Measurements from ENCODE around the gene GPD1.

GPD1 gene

DNA sequence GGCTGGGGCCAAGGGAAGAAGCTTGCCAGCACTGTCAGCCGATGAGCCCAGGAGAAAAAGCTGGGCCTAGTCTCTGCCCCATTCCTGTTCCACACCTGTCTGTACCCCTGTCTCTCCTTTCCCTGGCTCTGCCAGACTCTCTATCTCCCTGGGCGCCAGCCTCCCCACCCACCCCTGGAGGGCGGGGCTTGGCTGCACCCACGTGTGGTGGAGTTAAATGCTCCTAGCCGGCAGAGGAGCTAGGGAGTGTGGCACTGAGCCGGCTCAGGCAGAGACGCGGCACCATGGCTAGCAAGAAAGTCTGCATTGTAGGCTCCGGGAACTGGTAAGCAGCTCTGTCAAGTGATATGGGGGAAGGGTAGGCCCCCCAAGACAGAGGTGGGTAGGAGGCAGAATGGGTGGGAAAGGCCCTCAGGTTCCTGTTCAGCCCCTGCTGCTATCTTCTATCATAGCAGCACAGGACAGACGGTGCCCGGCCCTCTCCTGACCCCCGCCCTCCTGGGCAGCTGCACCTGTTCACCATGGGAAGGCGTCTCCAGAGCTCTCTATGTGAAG lies at the start of gene GPD1:
Gene GPD1 (plus strand): TSS at position 242 of the 555 bp plus-strand sequence. CDS start 43 bp downstream, at position 285.
- no peak for DNase-seq (ENCODE audit: low read depth in 2 of 2, low spot score in 1 of 2)

DNA sequence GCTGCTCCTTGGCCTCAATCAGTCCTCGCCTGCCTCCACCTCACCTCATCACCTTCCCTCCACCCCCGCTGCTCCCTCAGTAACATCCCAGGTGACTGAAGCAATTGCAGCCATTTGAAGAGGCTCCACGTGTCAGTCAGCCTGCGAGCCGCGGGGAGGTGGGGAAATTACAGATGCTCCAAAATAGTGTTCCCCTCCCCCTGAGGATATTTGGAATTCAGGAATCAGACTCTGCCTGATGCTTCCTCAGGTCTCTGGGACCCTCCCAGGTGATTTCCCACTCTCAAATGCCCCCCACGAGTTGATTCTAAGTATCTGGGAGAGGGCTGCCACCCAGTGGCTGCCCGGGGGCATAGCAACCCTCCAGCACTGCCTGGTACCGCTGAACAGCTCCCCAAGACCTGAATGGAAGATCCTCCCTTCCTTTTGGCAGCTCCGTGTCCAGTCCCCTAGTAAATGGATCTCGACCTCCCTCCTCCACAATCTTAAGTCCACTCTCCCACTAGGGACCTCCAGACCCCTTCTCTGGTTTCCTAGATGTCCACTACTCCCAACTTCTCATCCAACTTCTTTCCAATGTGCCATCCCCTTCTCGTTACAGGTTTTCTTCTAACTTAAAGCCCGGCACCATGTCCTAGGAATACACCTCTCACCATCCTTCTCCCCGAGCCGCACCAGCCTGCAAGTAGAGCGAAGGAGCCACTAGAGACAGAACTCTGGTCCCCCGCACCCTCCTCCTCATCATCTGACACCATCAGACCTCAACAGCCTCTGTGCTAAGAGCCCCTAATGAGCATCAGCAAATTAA lies 47.8 kb upstream of the GPD1 start:
- DNase-seq (ENCODE audit: low read depth in 2 of 2, low spot score in 1 of 2): peak in 1 of 2 donors; percentile 18

DNA sequence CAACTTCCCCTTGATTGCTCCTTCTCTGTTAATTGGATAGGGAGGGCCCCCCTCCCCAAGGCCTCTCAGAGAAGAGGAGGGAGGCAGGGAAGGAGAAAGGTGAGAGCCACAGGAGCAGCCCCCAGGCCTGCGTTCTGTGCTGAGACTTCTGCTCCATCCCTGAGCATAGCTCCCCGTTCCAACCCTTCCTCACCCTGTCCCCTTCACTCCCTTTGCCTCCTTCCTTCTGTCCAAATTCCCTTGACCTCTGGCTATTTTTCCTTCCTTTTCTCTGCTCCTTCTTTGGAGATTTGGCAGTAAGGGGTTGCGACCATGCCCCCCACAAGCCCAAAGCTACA lies 47.2 kb upstream of the GPD1 start:
- DNase-seq (ENCODE audit: low read depth in 2 of 2, low spot score in 1 of 2): no peak

DNA sequence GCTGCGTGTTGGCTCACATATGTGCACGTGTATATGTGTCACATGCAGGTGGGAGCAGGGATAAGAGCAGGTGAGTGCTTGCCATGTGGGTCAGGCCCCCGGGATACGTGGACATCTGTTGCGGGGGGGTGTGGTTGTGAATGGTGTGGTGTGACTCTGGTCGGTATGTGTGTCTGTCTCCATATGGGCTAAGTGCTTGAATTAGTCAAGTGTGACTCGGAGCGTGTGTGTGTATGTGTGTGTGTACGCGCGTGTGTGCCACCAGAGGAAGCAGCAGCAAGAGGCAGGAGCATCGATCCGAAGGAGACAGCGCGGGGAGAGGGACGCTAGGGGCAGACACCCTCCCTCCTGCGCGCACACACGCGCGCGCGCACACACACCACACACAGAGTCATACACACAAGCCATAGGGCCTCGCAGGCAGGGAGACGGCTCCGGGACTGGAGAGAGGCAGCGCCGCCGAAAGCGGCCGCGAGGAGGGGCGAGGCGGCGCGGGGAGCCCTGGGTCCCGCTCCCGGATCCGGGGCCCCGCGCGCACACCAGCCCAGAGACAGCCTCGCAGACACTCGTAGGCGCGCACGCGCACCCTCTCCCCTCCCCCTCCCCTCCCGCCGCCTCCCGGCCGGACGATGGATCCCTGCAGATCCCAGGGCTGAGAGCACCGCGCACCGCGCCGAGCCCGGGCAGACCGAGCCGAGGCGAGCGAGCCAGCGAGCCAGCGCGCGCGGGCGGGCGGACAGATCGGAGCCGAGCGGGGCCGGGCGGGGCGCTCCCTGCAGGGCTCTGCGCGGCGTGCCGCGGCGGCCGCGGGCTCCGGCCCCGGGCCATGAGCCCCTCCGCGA lies 46.6 kb upstream of the GPD1 start, which contains the start of gene ASIC1:
Gene ASIC1 (plus strand): TSS at position 597 of the 842 bp plus-strand sequence. CDS start 1,171 bp downstream, outside the sequence.
- peak in 1 of 2 donors; percentile 18 for DNase-seq (ENCODE audit: low read depth in 2 of 2, low spot score in 1 of 2)

DNA sequence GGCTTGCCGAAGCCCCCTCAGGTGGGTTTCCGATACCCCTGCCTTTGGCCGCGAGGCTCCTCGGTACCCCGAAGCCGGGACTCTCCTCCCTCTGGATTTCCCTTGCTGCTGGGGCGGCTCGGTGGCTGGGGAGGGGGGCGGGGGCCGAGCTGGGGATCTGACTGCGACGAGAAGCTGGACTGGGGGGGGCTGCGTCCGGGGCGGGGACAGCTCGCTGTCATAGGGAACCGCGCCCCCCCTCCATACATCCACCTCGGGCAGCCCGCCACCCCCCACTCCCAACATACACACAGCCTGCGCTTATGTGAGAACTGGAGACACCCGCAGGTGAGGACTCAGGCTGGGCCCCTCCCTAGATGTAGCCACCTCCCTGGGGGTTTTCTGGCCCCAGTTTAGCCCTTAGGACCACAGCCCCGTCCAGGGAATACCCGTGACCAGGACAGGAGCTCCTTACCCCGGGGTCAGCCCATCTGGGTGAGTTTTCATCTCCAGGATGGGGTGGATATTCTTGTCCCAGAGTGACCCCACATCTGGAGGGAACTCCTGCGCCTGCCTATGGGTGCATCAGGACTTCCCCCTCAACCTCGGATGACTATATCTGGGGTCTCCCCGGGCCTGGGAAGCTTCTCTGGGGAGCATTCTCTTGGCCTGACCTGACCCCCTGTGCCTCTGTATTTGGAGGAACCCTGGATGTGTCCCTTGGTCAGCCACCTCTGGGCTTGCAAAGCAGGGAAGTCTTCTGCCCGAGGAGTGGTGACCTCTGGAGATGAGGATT lies 45.7 kb upstream of the GPD1 start:
- DNase-seq (ENCODE audit: low read depth in 2 of 2, low spot score in 1 of 2): no peak

DNA sequence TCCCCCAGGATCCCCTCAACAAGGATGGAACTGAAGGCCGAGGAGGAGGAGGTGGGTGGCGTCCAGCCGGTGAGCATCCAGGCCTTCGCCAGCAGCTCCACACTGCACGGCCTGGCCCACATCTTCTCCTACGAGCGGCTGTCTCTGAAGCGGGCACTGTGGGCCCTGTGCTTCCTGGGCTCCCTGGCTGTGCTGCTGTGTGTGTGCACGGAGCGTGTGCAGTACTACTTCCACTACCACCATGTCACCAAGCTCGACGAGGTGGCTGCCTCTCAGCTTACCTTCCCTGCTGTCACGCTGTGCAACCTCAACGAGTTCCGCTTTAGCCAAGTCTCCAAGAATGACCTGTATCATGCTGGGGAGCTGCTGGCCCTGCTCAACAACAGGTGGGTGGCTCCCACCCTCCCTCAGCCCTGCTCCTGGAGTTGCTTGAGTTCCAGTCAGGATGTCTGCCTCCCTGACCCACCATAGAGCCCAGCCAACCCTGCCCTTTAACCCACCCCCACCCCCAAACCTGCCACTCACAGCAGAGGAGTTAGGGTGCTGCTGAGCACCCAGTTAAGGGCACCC lies 45.0 kb upstream of the GPD1 start:
- DNase-seq (ENCODE audit: low read depth in 2 of 2, low spot score in 1 of 2): no peak

DNA sequence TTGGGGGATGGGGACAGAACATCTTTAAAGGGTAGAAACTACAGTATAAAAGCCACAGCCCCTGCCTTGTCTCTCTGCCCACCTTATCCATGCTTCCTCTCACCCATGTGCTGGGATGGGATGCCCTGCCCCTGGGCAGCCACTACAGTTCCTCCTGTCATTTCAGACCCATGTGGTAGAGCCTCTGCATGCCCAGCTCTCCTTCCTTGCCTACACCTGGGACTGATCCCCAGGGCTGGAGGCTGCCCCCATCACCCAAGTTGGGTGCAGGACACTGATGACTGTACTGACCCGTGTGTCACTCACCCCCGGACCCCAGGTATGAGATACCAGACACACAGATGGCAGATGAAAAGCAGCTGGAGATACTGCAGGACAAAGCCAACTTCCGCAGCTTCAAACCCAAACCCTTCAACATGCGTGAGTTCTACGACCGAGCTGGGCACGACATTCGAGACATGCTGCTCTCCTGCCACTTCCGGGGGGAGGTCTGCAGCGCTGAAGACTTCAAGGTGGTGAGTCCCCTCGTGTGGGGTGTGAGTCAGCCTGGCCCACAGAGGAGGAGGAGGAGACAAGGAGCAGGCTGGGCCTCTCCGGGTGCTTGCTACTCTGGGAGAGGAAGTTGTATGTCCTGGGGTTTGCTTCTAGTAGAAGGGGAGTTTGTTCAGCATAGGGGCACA lies 44.2 kb upstream of the GPD1 start:
- peak in 1 of 2 donors; percentile 63 for DNase-seq (ENCODE audit: low read depth in 2 of 2, low spot score in 1 of 2)

DNA sequence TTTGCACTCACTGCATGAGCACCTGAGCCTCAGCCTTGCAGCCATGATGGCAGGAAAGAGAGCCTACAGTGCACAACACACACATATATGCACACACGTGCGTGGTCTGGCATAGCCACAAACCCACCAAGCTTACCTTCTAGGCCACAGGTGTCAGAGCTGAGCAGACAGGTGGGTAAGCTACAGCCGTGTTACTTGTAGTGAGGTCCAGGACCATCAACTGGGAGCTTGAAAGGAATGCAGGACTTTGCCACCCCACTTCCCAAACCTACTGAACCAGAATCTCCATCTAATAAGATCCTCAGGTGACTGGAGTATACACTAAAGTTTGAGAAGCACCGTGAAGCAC lies 43.7 kb upstream of the GPD1 start:
- DNase-seq (ENCODE audit: low read depth in 2 of 2, low spot score in 1 of 2): no peak

DNA sequence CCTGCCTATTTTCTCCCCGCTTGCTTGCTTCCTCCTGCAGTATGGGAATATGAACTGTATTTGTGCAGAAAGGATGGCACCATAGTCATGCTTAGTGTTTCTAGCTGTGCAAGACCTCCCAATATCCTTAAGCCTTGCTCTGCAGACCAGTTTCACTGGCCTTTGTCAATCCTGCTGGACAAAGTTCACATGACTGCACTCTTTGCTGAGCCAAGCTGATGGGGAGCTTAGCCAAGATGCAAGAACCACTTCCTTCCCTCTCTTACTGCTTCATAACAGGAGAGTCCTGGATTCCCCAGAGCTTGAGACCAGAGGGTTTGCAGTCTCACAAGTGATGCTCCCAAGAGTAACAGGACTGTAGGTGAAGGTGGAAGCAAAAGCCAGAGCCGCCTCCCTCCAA lies 42.6 kb upstream of the GPD1 start:
- no peak for DNase-seq (ENCODE audit: low read depth in 2 of 2, low spot score in 1 of 2)

DNA sequence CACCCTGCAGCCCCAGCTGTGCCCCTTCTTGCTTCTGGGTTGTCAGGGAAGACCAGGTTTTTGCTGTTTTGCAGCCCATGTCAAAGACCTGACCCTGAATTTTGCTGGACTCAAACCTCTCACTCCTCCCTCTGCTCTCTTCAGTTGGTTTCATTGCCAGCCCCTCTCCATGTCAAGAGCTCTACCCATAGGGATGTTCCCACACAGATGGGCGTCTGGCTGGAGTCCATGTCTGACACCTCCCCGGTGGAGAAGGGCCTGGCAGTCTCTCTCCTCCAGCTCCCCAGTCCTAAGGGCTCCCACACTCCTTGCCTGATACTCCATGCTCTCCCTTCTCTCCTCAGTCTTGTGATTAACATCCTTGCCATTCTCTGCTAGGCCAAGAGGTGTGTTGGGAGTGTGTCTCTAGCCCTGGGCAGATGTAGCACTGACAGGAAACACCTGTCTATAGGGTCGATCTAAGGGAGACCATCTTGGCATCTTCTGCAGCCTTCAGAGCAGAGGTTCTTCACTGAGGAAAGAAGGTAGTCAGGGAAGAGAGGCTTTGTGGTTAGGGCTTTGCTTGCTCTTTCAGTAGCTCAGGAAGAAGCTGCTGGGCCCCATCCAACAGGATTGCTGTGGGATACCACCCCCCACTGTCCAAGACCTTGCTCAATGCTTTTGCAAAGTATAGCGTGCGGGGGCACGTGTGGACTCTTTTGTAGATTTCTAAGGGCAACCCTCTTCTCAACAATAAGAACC lies 41.7 kb upstream of the GPD1 start:
- DNase-seq (ENCODE audit: low read depth in 2 of 2, low spot score in 1 of 2): no peak

DNA sequence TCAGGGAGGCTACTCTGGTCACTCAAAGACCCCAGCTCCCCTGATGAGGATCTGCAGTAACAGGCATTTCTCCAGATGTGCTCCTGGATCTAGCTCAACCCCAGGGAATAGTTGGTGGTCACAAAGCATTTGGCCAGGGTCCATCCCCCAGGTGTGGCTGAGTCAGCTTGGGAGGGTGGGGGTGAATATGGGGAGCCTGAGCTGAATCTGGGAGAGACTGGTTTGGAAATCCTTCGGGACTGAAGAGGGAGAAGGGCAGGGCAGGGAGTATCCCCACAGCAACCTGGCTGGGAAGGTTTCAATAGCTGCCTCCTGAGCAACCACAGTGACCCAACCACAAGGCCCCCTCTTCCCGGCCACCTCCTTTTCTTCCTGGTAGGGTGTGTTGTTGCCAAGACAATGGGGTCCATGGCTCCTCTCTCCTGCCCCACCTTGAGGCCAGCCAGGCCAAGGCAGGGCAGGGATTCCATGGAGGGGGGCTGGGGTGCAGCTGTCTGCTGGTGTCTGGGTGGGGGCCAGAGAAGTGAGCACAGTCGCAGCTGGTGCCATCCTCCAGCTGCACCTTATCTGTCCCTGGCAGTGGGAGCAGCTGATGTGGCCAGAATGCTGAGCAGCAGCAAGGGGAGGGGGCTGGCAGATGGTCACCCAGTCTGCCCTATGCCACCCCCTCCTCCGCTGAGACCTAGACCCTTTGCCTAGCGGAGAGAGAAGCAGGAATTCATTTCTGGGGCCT lies 40.9 kb upstream of the GPD1 start:
- DNase-seq (ENCODE audit: low read depth in 2 of 2, low spot score in 1 of 2): no peak

DNA sequence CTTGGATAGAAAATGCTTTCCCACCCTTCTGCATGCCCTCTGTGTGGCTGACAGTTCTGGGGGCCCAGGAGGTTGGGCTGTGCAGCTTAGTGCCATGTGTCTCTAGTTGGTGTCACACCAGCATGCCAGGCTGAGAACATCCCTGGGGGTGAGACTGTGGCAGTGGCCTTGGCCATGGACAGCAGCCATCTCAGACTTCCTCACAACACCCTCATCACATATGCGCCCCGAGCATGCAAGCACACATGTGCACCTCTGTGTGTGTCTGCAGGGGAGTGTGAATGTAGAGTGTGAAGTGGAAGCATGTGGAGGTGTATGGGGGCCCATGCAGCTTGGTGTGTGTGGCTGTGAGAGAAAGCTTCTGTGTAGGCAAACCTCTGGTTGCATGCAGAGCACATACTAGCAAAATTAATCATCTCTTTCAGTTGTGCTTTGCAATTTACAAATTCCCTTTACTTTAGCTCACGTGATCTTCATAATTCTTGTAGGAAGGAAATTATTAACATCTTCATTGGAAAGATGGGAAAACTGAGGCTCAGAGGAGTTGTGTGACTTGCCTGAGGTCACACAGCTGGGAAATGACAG lies 38.0 kb upstream of the GPD1 start:
- no peak for DNase-seq (ENCODE audit: low read depth in 2 of 2, low spot score in 1 of 2)

DNA sequence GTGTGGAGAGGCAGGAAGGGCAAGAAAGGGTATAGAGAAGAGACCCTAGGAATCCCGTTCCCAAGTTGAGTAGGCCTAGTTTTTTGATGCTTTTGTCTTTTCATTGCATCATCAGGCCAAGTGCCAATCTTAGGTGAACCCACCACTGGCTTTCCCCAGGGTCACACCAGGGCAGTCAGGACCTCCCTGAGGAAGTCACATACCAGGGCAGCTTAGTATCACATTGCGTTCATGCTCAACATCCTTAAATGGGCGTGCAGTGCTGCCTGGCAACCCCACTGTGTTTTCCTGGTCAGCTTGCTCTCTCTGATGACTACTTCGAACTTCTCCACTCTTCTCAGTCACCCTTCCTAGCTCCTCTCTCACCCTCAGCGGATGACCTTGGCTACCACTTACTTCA lies 37.4 kb upstream of the GPD1 start:
- DNase-seq (ENCODE audit: low read depth in 2 of 2, low spot score in 1 of 2): no peak

DNA sequence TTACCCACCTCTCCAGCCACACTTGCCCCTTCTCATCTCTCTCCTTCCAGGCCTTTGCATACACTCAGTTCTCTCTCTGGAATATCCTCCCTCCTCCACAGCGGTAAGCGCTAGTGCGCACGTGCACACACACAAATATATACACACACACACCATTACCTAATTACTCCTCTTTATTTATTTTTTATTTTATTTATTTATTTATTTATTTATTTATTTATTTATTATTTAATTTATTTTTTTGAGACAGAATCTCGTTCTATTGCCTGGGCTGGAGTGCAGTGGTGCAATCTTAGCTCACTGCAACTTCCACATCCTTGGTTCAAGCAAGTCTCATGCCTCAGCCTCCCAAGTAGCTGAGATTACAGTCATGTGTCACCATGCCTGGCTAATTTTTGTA lies 34.7 kb upstream of the GPD1 start:
- no peak for DNase-seq (ENCODE audit: low read depth in 2 of 2, low spot score in 1 of 2)

DNA sequence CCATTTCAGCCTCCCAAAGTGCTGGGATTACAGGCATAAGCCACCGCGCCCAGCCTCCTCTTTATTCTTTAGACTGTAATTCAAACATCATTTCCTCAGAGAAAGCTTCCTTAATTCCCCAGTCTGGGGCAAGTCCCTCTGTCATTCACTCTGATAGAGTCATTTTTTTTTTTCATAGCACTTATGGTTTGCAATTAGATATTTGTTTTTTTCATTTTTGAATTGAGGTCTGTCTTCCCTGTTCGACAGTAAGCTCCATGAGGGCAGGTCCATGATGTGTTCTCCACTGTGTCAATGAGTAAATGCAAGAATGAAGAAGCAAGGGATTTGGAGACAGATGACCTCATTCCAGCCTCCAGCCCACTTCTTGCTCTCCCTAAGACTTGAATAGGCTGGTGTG lies 34.3 kb upstream of the GPD1 start:
- DNase-seq (ENCODE audit: low read depth in 2 of 2, low spot score in 1 of 2): no peak

DNA sequence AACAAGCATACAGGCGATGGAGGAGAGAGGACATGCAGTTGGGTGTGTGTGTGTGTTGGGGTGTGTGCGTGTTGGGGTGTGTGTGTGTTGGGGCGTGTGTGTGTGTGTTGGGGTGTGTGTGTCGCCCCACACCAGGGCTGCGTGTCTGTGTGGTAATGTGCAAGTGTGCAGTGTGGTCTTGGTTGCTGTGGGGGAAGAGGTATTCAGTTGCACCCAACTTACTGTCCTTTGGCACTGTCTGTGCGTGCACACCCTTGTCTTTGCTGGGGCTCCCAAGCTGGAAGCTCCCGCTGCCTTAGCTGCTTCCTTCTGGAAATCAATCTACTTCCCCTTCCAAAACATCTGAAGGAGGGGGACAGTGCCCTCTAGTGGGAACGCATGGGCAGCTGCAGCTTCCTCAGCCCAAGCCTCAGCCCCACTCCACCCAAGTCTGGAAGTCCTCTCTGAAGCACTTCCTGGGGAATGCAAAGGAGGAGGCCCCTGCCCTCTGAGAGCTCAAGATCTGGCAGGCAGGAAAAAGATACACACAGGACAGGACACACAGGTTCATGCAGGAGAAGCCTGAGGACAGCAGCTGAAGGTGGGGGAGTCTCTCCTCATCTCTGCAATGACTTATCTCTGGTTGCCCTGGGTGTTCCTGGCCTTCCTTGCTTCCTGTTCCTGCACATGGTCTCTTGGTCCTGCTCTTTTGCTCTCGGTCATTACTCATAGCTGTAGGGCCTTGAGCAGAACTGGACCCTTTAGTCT lies 33.3 kb upstream of the GPD1 start:
- peak; percentile 29 to 43 for DNase-seq (ENCODE audit: low read depth in 2 of 2, low spot score in 1 of 2)

DNA sequence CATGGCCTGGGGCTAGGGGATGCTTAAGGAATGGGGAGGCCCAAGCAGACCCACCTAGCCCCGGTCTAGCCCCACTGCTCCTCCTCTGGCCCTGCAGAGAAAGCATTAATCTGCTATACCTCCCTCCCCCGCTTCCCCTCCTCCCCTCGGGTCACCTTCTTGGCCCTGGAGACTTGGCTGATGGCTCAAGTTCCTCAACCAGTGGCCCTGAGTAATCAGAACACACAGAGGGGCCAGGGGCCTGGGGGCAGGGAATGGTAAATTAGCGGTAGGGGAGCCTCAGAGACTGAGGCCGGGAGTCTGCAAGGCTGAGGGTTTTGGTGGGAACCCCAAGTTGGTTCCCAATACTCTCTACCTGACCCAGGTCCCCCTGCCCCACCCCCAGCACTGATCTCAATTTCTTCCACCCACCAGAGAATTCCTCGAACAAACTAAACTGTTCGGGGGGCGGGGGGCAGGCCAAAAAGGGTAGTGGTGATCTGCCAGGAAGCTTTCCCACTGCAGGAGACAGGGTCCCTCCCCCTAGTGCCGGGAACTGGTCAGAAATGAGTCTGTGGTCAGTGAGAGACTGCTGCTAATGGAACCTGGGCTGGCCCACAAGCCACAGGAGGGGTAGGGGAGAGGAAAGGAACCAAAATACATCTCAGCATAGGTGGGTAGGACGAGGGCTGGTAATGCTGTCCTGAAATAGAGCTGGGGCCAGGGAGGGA lies 31.5 kb upstream of the GPD1 start:
- DNase-seq (ENCODE audit: low read depth in 2 of 2, low spot score in 1 of 2): no peak
